Right lobe of liver (tissue), 6 donors: ENCODE measurements around the gene SOBP. TPM values are rescaled to one million over a fixed set of nuclear protein-coding genes. Genes with fewer than 3 reads are reported as not detected.

Experiments
- ATAC-seq, 4 donors: fragments of 200-7000 bp; cut with Tn5 transposase; one replicate each; pipeline ENCODE4 v1.9.1; 2020; ENCODE audit warnings: mild to moderate bottlenecking in 4 of 4, moderate library complexity in 4 of 4
- DNase-seq, 3 donors: peaks; one replicate each; pipeline ENCODE4 v3.0.0-alpha.2; 2020
- H3K27ac ChIP-seq, 3 donors: fragments of 200-600 bp; one replicate each; pipeline ENCODE4 v1.8.0; 2022
- H3K27me3 ChIP-seq, 2 donors: fragments of 200-600 bp; one replicate each; pipeline ENCODE4 v1.8.0; 2022
- H3K36me3 ChIP-seq, 4 donors: fragments of 200-600 bp; sonication (generic) in 1 of 4; one replicate each; pipeline versions ENCODE4 v1.5.1 to v1.8.0; 2017 to 2022; ENCODE audit warnings: control low read depth in 1 of 4
- H3K4me1 ChIP-seq, 4 donors: fragments of 200-600 bp; sonication (generic) in 1 of 4; one replicate each; pipeline versions ENCODE4 v1.5.1 to v1.8.0; 2017 to 2022; ENCODE audit warnings: control low read depth in 1 of 4
- H3K4me3 ChIP-seq, 3 donors: fragments of 200-600 bp; one replicate each; pipeline ENCODE4 v1.8.0; 2022
- H3K9me3 ChIP-seq, 4 donors: fragments of 200-600 bp; sonication (generic) in 1 of 4; one replicate each; pipeline versions ENCODE4 v1.5.1 to v1.8.0; 2017 to 2022; ENCODE audit warnings: control low read depth in 1 of 4
- POLR2A ChIP-seq: fragments of 450-650 bp; IDR thresholded peaks from one replicate; pipeline ENCODE4 v1.6.1; 2017; ENCODE audit warnings: antibody characterized with exemption, mild to moderate bottlenecking
- WGBS: methylation state at CpG from one replicate; pipeline ENCODE4 v1.1.6; 2018; ENCODE audit warnings: low coverage, low lambda C conversion rate; ENCODE audit not compliant: insufficient coverage; ENCODE audit errors: missing lambda C conversion rate; 5-methylcytosine and 5-hydroxymethylcytosine counted together
- intact Hi-C, 2 donors: fragments of 100-400 bp; cut with DNase I; formaldehyde crosslinking; loops; one replicate each; pipeline versions ENCODE4 v1.11.2 to v1.14.1; 2022
- total RNA-seq, 6 experiments: library from RNA; depleted of rRNA in 2 of 6; stranded (reverse); fragments of >200 nt in 2 of 6; fragmentation: NEBNext Ultra II Directional in 3 of 6; extraction: Animal tissue kit (Norgen Biotek cat#: 25700) in 3 of 6; gene quantifications; one replicate each; pipeline versions ENCODE4 v1.1.0 to v1.2.4, GENCODE V29; 2016 to 2023
- TF ChIP-seq, protein P1 (sequence below), 4 donors: fragments of 200-600 bp in 3 of 4; fragments of 450-650 bp in 1 of 4; IDR thresholded peaks; one replicate each; pipeline versions ENCODE4 v1.5.1 to v1.8.0; 2016 to 2022; ENCODE audit warnings: antibody characterized with exemption in 4 of 4, mild to moderate bottlenecking in 2 of 4
- donor health status: DM: no; HTN: yes; CAD: no.
- donor health status: DM: no; HTN: no; CAD: no.
- donor health status: DM: no; HTN: no; CAD: no.
- donor health status: DM: no; HTN: yes; CAD: no.
- donor health status: DM: no; HTN: yes; CAD: no.

SOBP gene
- total RNA-seq, 6 experiments from 2014 or later = 1.3 to 3.5 (median 1.6) TPM

DNA sequence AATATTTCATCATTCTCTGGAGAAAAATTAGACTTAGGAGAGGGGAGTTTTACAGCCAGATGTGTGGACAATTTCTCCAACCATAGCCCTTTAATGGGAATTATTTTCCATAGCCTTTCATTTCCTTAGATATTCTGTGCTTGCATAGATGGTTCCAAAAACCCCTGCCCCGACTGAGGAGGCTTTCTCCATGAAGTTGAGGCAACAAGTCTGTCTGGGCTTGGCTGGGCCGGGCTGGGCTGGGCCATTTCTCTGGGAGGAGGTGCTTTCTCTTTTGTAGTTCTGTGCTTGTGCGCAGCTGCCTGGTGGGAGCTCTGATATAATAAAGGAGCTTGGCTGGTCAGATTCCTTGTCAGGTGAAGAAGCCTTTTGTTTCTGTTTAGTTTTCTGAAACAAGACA lies 71.4 kb downstream of the SOBP start:
- no peaks in the 10 kb centered on the region for H3K27me3 ChIP-seq
- no peak for DNase-seq
- ATAC-seq = no peak
- whole genome bisulfite sequencing = 59% methylated on average over 3 of the region's 3 CpGs
- H3K36me3 ChIP-seq = no peaks in the 10 kb centered on the region
- intact Hi-C loops = no loop called here
- H3K4me3 ChIP-seq = no peak overlapping the region
- H3K4me1 ChIP-seq = no peaks in the 10 kb centered on the region
- no peak overlapping the region for H3K27ac ChIP-seq
- TF ChIP-seq, protein P1, sequence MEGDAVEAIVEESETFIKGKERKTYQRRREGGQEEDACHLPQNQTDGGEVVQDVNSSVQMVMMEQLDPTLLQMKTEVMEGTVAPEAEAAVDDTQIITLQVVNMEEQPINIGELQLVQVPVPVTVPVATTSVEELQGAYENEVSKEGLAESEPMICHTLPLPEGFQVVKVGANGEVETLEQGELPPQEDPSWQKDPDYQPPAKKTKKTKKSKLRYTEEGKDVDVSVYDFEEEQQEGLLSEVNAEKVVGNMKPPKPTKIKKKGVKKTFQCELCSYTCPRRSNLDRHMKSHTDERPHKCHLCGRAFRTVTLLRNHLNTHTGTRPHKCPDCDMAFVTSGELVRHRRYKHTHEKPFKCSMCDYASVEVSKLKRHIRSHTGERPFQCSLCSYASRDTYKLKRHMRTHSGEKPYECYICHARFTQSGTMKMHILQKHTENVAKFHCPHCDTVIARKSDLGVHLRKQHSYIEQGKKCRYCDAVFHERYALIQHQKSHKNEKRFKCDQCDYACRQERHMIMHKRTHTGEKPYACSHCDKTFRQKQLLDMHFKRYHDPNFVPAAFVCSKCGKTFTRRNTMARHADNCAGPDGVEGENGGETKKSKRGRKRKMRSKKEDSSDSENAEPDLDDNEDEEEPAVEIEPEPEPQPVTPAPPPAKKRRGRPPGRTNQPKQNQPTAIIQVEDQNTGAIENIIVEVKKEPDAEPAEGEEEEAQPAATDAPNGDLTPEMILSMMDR (IDR thresholded peaks at IDR 0.05) = no peak
- TF ChIP-seq POLR2A = no peak
- H3K9me3 ChIP-seq = no peaks in the 10 kb centered on the region

DNA sequence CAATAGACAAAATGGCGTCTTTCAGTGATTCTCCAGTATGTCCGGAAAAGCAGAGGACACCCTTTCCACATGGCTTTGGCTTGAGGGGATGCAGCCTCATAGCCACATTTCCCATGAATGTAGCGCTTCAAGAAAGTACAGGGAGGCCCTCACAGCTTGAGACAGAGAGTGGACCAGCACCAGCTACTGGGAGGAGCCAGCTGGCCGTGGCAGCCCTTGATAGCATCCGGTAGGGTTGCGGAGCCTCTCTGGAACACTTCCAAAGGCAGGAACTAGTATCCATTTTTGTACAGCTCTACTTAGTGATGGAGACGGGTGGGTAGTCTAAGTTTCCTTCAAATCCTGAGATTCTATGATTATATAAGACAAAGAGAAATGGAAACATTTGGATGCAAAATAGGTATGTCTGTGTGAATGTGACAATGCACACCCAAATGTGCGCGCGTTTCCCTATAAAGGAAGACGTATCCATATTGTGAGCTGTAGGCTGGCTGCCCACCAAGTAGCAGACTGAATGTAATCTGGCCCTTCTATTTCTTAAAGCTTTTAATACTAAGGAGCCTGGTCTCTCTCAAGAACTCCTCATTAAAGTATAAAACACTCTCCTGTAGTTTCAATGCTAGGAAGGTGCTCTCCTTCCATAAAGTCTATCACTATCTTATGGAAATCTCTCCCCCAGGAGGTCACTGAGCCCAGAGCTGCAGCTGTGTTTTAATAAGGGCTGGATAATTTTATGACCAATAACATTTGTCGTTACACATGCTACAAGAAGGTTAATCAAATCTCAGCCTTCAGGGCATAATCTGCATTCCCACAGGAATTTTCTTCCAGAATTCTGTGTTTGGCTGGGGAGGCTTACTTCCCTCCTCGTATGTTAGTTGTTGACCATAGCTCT lies 74.0 kb downstream of the SOBP start:
- ATAC-seq = no peak
- intact Hi-C loops = no loop called here
- 86% methylated on average over 13 of the region's 13 CpGs for WGBS
- Histone ChIP-seq H3K9me3 (no peaks in the 10 kb centered on the region), H3K27ac (no peak overlapping the region), H3K36me3 (no peaks in the 10 kb centered on the region), H3K4me3 (no peak overlapping the region), H3K4me1 (no peaks in the 10 kb centered on the region), H3K27me3 (no peaks in the 10 kb centered on the region)
- DNase-seq = no peak
- TF ChIP-seq POLR2A = no peak
- TF ChIP-seq, protein P1 (IDR thresholded peaks at IDR 0.05) = no peak

GRCh38 chr6:107564589-107564951 lies 74.7 kb downstream of the SOBP start:
- intact Hi-C loops = no loop called here
- Histone ChIP-seq H3K36me3 (no peaks in the 10 kb centered on the region), H3K27me3 (no peaks in the 10 kb centered on the region), H3K4me3 (no peak overlapping the region), H3K4me1 (no peaks in the 10 kb centered on the region), H3K9me3 (no peaks in the 10 kb centered on the region), H3K27ac (no peak overlapping the region)
- ATAC-seq = no peak
- TF ChIP-seq, protein P1 (IDR thresholded peaks at IDR 0.05) = no peak
- no peak for TF ChIP-seq POLR2A
- no peak for DNase-seq
- 74% methylated on average over 4 of the region's 4 CpGs for WGBS

- H3K4me3 ChIP-seq = no peak overlapping the region
- no peak for TF ChIP-seq POLR2A
- TF ChIP-seq, protein P1 (IDR thresholded peaks at IDR 0.05) = no peak
- DNase-seq (no peak), ATAC-seq (no peak)
- intact Hi-C loops = no loop called here
- WGBS = 84% methylated on average over 7 of the region's 7 CpGs
- H3K36me3 ChIP-seq = no peaks in the 10 kb centered on the region
- no peaks in the 10 kb centered on the region for H3K27me3 ChIP-seq
- no peaks in the 10 kb centered on the region for H3K4me1 ChIP-seq
- no peaks in the 10 kb centered on the region for H3K9me3 ChIP-seq
- H3K27ac ChIP-seq = no peak overlapping the region
Measured at GRCh38 chr6:107565165-107565723, 75.3 kb downstream of the SOBP start.
